Measurements from ENCODE around the gene GID8.

The GID8 gene

DNA sequence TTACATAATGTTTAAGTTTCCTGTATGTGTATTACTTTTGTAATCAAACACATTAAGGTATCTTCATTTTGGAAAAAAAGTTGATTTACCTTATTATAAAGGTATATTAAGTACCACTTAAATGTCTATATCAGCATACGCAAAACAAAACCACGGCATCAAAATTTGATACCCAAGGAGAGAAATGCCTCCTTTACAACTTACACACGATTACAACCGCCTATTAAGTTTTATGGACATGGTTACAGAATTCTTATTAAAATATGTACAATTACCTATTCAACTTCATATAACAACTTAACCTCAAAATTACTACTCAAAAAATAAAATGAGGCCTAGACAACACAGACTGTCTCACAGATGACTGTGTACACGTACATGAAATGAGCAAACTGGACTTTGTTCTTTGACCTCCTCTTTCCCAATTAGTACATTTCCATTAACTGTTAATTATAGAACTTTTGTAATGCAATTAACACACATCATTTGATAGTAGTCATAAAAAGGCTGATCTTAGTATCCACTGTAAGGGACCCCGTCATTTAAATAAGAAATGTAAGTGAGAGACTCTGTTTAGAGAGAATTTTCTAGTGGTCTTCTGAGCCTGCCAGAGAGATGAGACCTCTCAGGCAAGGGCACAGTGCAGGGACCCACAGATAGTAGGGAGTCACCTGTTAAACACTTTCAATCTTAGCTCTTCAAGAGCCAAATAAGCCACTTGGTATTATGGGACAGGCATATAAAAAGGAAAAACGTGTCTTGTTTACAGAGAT is 14.1 kb upstream of the GID8 start:
- no peak for DNase-seq

DNA sequence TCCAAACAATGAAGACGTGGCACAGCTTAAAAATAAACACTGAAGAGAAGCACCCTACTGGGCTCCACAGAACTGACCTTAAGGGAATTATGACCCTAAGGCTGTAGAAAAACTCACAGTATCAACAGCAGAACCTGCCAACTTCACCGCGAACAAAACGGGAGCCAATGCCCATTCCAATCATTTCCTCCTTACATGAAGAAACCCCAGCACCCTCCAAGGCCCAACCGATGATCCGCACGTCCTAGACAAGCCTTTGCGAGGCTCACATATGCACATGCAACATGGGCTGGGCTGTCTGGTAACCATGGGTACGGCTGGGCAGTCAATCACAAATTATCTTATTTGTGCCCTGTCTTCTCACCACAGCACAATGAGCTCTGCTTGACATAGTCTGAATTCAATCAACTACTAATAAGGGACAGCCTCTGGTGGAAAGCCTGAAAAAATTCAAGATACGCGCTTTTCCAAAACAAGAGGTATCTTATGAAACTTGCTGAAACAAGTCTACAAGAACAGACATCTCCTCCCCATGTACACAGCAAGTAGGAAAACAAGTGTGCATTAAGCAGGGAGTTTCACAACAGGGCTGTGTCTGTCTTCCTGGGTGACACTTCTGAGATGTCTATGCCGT is 13.4 kb upstream of the GID8 start:
- DNase-seq: no peak

DNA sequence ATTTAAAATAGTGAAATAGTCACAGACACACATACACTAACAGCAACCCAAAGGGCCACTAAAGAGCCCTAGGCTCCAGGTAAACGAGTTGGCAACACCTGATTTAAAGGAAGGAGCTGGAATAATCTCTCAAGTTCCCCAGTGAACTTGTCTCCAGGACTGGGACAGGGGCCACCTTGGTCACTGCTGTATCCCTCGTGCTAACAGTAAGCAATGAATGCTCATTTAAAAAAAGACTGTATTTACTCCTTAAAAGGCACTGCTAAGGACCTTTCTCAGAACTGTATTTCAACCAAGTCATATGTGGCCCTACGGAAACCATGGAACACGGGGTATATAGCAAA is 12.9 kb upstream of the GID8 start:
- DNase-seq: no peak

DNA sequence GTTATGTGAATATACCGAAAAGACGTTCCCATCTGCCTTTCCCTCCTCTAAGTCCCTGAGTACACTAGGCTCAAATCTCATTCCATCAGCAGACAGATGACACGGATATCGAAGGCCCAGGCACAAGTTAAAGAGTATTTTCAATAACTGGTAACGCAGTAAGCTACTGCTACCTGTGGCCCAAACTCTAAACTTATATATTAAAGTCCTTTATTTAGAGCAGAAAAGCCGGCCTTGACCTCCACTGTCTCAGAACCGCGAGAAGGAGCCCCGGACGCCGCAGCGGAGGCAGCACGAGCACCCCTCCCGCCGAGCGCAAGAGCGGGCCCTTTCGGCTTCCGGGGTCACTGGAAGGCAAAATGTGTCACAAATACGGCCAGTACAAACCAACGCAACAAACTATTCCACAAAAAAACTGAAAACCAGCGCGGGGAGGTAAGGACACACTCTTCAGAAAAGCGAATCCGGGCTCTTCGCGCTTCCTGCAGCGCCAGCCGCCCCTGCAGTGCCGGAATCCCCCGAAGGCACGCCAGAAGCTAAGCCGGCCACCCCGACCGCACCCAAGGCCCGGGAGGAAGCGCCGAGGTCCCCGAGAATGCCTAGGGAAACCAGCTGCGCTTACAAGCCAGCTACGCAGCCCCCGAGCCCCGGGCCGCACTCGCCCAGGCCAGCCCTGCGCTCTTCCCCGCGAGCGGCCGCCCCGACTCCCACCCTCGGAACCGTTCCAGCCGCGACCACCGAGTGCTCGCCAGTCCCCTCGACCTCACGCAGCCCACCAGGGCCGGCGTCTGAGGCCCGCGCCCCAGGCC is 12.3 kb upstream of the GID8 start:
- DNase-seq: peak; percentile 19

DNA sequence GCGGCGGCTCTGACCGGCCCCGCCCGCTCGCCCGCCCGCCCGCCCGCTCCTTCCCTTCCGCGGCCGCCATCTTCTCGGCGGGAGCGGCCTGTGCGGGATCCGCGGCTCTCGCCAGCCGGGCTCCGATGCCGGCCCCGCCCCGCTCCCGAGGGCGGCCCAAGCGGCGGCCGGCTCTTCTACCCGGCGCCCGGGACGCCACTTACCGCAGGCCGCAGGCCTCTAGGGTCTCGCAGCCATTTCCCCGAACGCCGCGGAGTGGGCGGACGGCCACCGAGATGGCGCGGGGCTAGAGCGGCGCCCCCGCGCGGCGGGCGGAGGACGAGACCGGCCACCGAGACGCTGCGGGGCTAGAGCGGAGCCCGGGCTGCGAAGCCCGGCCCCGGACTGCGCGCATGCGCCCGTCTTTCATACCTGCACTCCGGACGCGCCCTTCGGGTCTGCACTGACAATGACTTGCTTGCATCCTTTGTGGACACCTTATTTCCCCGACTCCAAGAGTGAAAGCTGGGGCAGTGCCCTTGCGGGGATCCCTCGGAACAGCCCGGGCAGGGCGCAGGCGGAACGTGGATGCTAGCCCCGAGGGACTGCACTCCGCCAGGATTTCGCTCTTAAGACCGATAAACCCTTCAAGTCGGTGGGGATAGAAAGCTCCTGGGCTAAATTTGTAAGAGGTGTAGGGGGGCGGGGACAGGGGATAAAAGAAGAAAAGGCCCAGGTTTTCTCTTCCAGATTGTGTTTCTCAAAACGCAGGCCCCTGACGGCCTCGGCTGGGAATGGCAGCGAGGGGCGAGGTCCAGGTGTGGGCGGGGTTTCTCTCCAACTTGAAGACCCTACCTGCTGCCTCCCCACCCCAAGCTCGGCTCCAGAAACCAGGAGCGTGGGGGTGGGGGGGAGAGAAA is 11.5 kb upstream of the GID8 start, which contains the start of gene DIDO1:
DIDO1 (minus strand) TSS at position 277 of the 899 bp plus-strand sequence.
- DNase-seq: peak; percentile 80

DNA sequence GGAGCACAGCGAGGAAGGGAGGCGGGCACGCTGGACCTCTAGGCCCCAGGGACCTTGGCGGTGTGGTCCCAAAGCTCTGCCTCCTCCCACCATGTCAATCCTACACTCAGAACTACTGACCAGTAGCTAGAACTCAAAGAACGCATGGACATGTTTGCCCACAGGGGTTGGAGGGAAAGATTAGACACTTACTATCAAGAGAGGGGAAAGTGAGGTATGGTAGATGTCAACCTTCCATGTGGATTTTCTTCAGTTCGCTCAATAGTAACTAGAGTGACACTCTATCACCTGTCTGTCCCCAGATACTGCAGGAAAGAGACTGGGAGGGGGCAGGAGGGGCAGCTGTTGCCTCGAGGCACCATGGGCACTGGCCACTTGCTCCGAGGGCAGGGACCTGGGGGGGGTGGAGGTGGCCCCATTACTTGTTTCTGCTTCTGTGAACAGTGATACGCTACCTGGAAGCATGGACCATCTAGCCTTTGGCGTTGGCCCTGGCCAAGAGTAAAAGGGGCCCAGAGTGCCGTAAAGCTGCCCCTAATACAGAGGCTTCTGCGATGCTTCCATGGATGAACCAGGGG is 10.7 kb upstream of the GID8 start:
- no peak for DNase-seq

DNA sequence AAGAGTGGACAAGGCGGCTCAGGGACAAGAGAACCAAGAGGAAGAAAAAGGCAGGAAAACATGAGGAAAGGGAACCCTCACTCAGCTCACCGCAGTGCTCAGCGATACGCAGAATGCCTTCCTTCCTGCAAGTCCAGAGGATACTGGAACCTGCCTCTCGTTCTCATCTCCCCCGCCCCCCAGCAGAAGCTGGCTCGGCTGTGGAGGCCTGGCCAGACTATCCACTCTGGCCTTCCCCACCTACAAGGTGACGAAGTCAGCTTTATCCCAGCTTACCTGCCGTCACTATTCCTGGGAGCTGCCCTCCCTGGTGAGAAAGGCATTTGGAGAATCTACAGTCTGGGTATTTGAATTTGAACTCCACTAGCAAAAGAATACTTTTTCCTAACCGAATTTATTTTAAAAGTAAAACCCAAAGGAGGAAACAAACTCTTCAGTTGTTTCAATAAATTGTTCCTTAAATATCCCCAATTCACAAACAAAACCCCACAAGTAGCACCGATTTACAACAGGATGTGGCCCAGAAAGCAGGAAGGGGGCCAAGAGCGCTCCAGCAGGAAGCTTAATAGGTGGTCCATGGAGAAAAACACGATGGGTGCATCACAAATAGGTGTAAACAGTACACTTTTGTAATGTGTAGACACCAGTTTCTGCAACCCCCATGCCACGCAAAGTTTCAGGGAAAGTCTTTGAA is 9.6 kb upstream of the GID8 start:
- DNase-seq: no peak

DNA sequence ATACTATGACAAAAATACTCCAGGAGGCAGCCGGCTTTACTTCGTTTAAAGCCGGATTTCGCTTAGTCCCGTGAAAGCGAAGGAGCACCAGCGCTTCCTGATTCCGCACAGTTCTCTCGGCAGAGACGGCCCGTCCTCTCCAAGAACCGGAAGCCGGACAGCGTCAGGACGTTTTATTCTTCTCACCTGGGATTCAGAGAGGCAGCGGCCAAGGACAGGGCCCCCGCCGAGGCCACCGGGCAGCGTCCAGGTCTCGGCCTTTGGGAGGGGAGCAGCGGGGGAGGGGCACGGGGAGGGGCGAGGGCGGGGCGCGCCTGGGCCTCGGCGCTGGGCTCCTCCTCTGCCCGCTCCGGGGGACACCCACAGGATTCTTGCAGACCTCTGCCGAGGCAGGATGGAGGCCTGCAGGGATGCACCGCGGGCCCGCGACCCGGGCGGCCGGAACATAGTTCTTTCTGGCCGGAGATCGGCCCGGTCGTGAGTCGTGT is 8.9 kb upstream of the GID8 start:
- peak; percentile 69 for DNase-seq

DNA sequence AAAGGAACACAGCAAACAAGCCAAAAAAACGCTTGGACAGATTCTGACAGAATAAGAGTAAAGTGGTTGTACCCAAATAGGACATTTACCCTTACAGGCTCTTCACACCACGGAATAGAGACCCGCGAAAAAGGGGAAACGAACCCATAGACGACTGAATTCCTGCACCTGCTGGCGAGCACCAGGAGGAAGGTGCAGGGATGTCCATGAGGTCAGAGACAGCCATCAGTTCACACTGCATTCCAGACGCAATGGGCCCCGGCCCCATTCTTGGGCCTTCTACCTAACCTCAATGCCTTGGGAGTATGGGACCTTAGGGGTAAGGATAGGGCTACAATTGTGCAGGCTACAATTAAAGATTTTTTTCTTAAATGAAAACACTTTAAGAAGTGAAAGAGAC is 6.5 kb upstream of the GID8 start:
- no peak for DNase-seq

DNA sequence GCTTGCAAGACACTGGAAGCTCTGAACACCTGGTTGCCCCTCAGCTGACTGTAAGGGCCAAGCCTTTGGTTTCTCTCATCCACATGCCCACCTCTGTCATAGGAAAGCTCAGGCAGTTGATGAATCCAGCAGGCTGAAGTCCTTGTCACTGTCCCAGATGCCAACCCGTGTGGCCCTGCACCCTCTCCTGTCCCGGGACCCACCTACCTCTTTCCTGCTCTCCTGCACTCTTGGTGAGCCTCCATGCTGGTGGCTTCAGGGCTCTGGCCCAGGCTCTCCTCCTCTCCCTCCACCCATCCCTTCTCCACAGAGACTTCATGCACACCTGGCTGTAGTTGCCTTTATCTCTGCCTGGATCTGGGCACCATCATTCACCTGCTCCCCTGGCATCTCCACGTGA is 4.0 kb upstream of the GID8 start:
- no peak for DNase-seq

DNA sequence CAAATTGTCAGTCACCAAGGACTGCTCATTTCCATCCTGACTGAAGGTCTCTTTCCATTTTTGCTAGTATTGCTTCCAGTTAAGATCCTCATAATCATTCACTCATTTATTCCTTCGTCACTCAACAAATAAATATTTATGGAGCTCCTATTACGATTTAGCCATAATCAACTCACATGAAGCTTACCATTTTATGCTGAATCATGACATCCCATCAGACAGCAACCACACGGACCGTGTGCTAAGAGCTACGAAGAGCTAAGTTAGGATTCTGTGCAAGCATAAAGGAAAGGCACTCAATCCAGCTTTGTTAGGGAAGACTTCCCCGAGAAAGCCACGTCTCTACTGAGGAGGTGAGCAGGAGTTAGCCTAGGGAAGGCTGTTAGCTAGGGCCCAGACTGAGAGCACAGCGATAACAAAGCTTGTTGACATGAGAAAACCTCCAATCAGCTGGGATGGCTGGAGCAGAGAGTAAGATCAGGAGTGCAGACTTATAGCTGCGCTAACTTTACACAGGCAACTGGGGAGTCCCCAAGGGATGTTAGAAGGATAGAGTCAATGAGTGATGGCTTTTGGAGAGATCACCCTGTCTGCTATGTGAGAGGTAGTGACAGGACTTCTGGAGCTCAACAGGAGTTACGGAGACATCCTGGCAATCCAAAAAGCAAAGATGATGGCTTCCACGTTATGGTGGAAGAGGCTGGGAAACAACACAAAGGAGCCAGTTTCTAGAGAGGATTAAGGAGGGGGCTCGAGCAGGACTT is 2.6 kb upstream of the GID8 start:
- no peak for DNase-seq

DNA sequence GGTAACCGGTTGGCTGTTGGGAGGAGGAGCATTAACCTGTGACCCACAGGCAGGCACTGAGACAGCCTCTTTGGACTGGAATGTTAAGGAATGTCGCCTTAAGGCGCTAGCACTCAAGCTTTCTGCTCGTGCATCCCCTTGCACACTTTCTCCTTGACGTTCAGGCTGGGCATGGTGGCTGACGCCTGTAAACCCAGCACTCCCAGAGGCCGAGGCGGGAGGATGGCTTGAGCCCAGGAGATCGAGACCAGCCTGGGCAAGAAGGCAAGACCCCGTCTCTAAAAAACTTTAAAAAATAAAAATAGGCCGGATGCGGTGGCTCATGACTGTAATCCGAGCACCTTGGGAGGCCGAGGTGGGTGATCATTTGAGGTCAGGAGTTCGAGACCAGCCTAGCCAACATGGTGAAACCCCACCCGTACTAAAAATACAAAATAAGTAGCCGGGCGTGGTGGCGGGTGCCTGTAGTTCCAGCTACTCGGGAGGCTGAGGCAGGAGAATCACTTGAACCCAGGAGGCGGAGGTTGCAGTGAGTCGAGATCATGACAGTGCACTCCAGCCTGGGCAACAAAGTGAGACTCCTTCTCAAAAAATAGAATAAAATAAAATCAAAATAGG is 1.9 kb upstream of the GID8 start:
- no peak for DNase-seq

DNA sequence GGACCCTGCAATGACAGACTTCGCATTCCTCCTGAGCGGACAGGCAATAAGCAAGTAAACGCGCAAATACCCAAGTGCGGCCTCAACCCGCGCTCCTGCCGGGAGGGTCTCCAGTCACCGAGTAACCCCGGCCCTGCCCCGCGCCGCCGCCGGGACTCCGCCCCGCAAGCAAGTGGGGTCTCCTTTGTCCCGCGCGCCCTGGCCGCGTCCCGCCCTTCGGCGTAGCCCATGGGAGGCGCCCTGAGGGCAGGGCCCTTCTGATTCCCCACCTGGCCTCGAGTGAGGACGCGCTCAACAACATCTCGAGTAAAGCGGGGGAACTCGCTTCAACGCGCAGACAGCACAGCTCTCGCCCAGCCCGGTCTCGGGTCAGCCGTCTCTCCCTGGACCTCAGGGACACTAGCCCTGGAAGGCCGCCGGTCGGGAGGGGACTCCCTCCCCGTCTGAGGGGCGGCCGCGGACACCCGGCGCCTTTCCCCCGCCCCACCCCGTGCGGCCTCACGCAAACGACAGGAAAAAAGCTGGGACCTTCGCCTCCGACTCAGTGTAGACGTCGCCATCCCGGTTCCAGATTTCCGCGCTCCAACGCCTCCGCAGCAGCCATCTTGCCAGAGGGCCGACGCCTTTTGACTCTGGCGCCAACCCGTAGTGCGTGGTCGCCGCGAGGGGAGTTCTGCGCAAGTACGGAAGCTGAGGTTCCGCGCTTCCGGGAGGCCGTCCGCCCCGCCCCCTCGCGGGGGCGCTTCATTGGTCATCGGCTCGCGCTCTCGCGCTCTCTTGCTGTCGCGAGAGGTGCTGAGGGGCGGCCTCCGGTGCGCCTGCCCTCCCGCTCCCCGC is 461 bp upstream of the GID8 start:
- DNase-seq: peak; percentile 80

DNA sequence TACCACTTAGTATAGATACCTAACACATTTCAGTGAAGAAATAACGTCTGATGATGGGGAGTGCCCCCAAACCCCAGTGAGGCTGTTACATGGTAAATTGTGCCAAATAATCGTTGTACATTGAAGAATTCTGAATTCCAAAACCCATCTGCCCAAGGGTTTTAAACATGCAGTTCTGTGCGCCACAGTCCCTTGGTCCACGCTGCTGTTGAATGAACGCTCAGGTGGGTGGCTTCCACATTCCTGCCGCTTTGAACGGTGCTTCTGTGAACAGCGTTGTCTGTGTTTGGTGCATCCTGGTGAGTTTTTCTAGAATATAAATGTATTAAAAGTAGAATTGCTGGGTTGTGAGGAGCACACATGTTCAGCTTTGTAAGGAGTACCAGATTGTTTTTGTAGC is 2.9 kb downstream of the GID8 start:
- DNase-seq: no peak

DNA sequence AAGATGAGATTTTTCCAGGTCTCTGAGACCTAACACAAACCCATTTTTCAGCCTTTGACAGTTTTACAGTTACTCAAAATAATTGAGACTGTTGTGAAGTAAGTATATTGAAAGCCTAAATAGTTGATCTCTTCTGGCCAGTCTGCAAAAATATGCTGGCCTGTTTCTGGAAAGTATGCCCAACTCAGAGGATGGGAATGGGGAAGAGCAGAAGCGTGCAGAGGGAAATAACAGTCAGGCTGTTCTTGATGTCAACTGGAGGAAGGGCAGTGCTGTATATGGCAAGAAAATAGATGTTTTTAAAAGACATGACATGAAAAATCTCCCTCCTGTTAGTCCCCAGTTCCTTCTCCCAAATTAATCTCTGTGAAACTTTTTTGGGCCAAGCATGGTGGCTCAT is 3.8 kb downstream of the GID8 start:
- no peak for DNase-seq

DNA sequence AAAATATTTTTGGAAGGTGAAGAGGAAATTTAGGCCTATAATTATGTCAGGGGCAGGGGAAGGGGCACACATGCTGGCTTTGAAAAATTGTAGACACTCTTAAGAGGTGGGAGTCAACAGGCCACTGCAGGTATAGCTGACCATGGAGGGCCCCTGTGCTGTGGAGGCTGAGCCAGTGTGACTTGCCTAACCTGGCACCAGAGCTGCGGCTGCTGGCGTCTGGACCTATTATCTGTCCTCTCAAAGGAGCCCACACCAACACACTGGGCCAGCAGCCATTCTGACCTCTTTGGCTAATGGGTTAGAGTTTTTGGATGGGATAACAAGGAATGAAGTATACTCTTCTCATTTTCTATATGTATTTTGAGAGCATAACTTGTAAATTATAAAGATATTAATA is 4.5 kb downstream of the GID8 start:
- DNase-seq: no peak

DNA sequence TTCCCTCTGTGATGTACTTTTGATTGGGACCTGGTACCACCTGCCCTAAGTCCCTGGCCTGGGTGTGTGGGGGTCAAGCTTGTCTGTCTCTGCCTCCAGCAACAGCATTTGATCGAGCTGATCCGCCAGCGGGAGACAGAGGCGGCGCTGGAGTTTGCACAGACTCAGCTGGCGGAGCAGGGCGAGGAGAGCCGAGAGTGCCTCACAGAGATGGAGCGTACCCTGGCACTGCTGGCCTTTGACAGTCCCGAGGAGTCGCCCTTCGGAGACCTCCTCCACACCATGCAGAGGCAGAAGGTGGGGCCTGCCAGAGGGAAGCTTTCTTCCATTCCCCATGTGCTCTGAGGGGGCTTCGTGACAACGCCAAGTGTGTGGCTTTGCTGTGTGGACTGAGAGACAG is 5.4 kb downstream of the GID8 start:
- DNase-seq: no peak

DNA sequence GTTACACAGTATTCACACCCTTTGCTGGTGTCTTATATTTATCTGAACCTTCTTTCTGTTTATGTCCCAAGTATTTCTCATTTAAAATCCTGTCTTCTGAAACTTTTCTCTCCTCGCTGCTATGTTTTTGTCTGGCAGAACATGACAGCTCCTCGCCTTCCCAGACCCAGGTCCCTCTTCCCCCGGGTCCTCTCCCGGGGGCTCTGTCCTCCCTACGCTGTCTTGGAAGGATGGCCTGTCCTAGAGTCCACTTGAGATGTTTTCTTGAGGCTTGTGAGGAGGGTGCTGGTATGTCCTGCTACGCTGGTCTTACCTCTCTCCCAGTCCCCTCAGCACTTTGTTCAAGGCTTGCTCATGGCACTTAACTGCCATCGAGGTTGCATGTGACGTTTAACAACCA is 6.2 kb downstream of the GID8 start:
- DNase-seq: no peak

DNA sequence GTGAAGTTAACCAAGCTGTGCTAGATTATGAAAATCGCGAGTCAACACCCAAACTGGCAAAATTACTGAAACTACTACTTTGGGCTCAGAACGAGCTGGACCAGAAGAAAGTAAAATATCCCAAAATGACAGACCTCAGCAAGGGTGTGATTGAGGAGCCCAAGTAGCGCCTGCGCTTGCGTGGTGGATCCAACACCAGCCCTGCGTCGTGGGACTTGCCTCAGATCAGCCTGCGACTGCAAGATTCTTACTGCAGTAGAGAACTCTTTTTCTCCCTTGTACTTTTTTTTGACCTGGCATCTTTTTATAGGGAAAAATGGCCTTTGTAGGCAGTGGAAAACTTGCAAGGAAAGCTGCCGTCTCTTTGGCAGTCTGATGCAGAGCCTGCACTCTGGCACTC is 6.8 kb downstream of the GID8 start:
- no peak for DNase-seq
